IPS-NIHi7 (cell line): ENCODE results near the gene PSMD8.
"Not testable (repeated sequence)": the region's sequence is repeated elsewhere in the genome, so short reads cannot be mapped to it uniquely, and the experiment has no call there.

ENCODE experiments used
- DNase-seq: peaks from one replicate; pipeline ENCODE4 v3.0.0; 2012; ENCODE audit warnings: mixed read lengths; ENCODE audit errors: extremely low spot score

Gene PSMD8

GRCh38 chr19:38411041-38411712 is 36.8 kb downstream of the PSMD8 start:
- no peak for DNase-seq

DNA sequence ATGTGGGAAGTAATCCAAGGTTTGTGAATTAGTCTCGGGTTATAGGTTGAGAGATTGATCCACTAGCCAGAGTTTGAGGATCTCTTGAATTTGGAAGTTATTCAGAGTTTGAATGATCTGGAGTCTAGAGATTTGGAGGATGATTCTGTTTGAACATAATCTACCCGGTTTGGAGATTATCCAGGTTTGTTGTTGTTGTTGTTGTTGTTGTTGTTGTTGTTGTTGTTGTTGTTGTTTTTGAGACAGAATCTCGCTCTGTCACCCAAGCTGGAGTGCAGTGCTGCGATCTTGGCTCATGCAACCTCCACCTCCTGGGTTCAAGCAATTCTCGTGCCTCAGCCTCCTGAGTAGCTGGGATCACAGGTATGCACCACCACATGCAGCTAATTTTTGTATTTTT is 37.5 kb downstream of the PSMD8 start:
- DNase-seq = not testable (repeated sequence)

DNA sequence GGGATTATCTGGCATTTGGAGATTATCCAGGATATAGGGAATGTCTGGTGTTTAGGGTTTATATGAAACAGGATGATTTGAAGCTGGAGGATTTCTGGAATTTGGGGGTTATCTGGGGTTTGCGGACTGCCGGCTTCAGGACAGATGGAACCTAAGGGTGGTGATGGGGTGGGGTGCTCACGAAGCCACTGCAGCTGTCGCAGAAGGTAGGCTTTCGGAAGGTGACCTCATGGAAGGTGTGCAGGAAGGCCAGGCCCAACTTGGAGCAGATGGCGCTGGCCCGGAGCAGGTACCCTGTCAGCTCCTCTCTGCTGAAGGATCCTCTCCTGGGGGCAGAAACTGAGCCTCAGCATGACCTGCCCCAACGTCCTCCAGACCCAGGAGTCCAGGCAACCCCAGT is 38.1 kb downstream of the PSMD8 start:
- DNase-seq = no peak

GRCh38 chr19:38412961-38413360 is 38.6 kb downstream of the PSMD8 start:
- DNase-seq = no peak

DNA sequence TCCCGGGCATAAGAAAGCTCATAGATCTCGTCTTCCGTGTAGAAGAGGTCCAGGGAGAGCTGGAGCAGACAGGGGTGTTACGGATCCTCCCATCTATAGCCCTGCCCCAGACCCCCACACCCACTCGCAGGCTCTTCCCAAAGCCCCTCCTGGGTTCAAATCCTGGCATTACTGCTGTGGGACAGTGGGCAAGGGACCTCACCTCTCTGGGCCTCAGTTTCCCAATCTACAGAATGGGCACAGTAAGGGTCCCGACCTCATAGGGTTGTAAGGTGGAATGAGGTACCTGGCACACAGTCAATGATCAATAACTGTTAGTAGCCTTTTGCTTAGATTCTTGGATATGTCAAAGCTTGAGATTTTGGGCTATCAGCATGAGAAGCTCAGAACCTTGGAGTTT is 39.0 kb downstream of the PSMD8 start:
- DNase-seq = no peak

- no peak for DNase-seq
Observed at GRCh38 chr19:38417146-38417543, 42.8 kb downstream of the PSMD8 start.

DNA sequence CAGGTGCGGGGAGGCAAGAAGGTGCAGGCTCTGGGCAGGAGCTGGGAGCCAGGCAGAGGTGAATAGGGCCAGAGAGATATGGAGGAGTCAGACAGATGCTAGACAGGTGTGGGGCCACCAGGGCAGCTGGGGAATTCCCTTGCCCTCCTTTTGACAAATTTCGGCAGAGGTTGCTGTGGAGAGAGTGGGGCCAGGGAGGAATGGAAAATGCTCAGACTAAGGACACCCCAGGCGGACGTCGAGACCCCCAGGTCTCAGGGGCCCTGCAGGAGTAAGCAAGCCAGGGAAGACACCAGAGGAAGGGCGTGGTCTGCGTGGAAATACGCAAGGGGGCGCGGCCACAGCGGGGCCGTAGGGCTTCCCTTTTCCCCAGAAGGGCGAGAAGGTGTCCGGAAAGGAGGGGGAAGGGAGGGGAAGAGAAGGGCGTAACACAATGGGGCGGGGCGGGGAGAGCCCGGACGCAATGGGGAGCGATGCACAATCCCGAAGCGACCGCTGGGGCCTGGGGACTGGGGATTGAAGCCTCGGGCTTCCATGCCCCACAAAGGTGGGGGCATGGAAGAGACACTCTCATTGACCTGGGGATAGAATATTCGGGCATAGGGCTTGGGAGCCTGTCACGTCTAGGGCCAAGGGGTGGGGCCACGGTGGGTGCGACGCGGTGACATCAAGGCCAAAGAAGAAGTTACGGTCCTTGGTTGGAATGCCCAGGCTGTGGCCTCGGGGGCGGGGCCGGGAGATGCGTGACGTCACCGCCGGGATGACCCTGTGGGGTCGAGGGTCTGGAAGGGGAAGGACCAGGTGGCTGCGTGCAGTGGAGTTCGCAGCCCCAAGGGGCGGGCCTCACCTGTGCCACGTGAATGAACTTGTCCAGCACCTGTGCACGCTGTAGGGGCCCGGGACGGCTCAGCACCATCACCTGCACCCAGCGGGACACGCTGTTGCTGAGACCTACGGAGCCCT is 43.5 kb downstream of the PSMD8 start:
- peak; percentile 83 for DNase-seq

- DNase-seq = no peak
Observed at GRCh38 chr19:38420935-38421334, 46.6 kb downstream of the PSMD8 start.

GRCh38 chr19:38421856-38422255 is 47.5 kb downstream of the PSMD8 start:
- no peak for DNase-seq

DNA sequence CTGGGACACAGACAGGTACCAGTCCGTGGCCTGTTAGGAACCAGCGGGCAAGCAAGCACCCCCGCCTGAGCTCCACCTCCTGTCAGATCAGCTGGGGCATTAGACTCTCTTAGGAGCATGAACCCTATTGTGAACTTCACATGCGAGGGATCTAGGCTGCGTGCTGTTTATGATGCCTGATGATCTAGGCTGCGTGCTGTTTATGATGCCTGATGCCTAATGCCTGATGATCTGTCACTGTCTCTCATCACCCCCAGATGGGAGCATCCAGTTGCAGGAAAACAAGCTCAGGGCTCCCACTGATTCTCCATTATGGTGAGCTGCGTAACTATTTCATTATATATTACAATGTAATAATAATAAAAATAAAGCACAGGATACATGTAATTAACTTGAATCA is 48.1 kb downstream of the PSMD8 start:
- no peak for DNase-seq

- DNase-seq = no peak
Observed at GRCh38 chr19:38424272-38424671, 49.9 kb downstream of the PSMD8 start.

DNA sequence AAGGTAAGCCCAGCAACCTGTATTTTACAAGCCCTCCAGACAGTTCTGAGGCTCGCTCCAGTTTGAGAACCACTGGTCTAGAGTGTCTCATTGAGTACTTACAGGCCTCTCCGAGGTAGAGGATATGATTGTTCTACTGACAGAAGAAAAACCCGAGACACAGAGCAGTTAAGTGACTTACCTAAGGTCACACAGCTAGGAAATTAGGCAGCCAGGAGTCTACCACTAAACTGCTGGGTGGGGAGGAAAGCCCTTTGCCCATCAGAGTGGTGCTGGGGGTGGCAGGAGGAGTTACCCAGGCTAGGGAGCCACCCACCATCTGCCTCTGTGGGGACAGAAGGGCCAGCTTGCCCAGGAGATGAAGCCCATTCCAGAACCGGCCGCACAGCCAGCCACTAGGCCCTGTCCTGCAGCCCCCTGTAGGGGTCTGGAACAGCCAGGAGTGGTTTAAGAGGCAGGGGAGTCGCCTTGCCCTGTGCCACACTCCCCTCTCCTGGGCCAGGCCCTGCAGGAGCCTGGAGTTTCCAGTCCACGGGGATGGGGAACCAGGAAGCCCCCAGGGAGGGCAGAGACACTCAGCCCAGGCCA is 50.9 kb downstream of the PSMD8 start:
- DNase-seq = no peak

DNA sequence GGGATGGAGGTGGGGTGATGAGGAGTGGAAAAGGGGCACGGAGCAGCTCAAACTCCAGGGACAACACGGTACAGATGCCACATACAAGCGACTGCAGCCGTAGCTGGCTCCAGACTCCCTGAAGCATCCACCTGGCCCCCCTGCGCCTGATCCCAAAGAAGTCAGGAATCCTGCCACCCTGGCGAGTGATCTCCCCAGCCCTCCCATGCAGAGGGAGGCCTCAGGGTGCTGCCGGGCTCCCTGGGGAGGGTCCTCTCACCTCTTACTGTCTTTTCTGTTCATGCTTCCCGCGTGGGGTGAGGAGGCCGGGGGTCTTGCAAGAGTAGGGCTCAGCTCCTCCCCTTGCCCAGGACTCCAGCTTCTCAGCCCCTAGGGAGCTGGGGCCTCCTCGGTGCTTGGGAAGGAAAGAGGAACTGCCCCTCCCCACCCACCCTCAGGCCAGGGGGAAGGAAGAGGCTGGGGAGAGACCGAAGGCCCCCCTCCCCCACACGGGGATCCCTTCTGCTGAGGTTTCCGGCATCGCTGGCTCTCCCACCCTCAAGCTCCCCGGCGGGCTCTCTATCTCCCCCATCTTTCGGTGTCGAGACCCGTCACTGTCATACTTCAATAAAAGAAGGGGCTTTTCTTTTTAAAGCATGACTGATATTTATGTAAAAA is 51.6 kb downstream of the PSMD8 start, which contains the start of gene RASGRP4:
Gene RASGRP4, minus strand, starts transcription at position 410 of the 657 bp plus-strand sequence. Its CDS starts 128 bp downstream, at position 282.
- DNase-seq = peak; percentile 53

DNA sequence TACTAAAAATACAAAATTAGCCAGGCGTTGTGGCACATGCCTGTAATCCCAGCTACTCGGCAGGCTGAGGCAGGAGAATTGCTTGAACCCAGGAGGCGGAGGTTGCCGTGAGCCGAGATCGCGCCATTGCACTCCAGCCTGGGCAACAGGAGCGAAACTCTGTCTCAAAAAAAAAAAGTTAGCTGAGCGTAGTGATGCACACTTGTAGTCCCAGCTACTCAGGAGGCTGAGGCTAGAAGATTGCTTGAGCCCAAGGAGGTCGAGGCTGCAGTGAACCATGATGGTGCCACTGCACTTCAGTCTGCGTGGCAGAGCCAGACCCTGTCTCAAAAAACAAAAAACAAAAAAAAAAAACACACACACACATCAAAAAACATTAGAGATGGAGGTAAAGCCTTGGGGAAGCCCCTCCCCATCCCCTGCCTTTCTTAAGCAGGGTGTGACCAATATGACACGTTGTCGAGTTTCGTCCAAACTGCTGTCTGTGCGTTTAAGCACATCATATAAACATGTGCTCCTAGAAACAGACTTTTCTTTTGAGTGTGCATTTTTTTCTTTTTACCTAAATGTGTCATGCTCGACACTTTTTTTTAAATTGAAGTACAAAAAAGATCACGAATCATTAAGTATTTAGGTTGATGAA is 52.8 kb downstream of the PSMD8 start:
- DNase-seq = not testable (repeated sequence)

DNA sequence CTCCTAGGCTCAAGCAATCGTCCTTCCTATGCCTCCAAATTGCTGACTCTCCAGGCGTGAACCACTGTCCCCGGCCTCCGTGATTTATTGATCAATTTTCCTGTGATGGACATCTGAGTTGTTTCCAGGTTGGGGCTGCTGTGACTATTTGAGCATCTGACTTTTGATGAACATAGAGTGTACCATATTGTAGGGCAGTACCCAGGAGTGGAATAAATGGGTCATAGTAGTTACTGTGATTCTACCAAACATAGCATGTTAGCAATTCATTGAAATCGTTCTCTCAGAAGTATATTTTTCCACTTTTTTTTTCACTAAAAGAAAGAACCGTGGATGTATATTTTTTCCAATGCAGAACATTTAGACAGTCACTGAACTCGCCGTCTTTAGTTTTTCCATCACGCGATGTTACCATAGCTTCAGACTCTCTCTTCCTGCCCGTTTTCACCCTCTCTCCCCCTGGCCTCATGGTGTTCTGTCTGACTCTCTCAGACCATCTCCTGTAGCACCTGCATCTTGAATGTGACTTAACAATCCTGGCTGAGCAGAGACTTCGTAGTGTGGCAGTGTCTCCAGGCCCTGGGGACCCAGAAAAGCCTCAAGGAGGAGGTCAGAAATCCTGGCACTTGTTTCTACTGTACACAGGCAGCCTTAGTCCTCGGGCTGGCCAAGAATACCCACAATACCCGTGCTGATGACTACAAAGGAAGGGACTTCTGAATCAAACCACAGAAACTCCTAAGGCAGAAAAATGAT is 54.9 kb downstream of the PSMD8 start:
- no peak for DNase-seq

- DNase-seq = no peak
Observed at GRCh38 chr19:38429811-38430156, 55.4 kb downstream of the PSMD8 start.

GRCh38 chr19:38430931-38431330 is 56.6 kb downstream of the PSMD8 start:
- DNase-seq = no peak

- DNase-seq = peak; percentile 97
Observed at GRCh38 chr19:38433268-38433733, 58.9 kb downstream of the PSMD8 start, which contains the start of gene RYR1. Gene RYR1 (plus strand): TSS chr19:38433691. CDS start chr19:38433830, 139 bp downstream.
